ENCODE data around the gene XPO4. TPM values are rescaled to one million over a fixed set of nuclear protein-coding genes. Genes with fewer than 3 reads are reported as not detected.

XPO4 gene
- total RNA-seq, 1 donor from 2014 or later: 24.7 TPM

GRCh38 chr13:20788312-20788711, 114.2 kb downstream of the XPO4 start:
- TF ChIP-seq CTCF (IDR thresholded peaks at IDR 0.05; ENCODE audit: unreplicated experiment): no peak
- no peak for DNase-seq (ENCODE audit: low spot score in 2 of 2, unreplicated experiment in 2 of 2)
- Mint-ChIP-seq H3K27ac (no peak overlapping the region), H3K27me3 (ENCODE audit: low read depth) (no peaks in the 10 kb centered on the region), H3K36me3 (peaks cover 26% of the 10 kb centered on the region), H3K4me3 (no peak overlapping the region), H3K4me1 (no peaks in the 10 kb centered on the region), H3K9me3 (no peaks in the 10 kb centered on the region)

GRCh38 chr13:20787180-20787579, 115.4 kb downstream of the XPO4 start:
- peaks cover 25% of the 10 kb centered on the region for H3K36me3 Mint-ChIP-seq
- TF ChIP-seq CTCF (IDR thresholded peaks at IDR 0.05; ENCODE audit: unreplicated experiment): no peak
- DNase-seq (ENCODE audit: low spot score in 2 of 2, unreplicated experiment in 2 of 2): no peak
- no peaks in the 10 kb centered on the region for H3K27me3 Mint-ChIP-seq (ENCODE audit: low read depth)
- H3K4me1 Mint-ChIP-seq: no peaks in the 10 kb centered on the region
- no peaks in the 10 kb centered on the region for H3K9me3 Mint-ChIP-seq
- no peak overlapping the region for H3K27ac Mint-ChIP-seq
- no peak overlapping the region for H3K4me3 Mint-ChIP-seq

- no peak for TF ChIP-seq CTCF (IDR thresholded peaks at IDR 0.05; ENCODE audit: unreplicated experiment)
- Mint-ChIP-seq H3K4me1 (no peaks in the 10 kb centered on the region), H3K27me3 (ENCODE audit: low read depth) (no peaks in the 10 kb centered on the region), H3K9me3 (no peaks in the 10 kb centered on the region), H3K36me3 (peaks cover 14% of the 10 kb centered on the region), H3K4me3 (no peak overlapping the region), H3K27ac (no peak overlapping the region)
- DNase-seq (ENCODE audit: low spot score in 2 of 2, unreplicated experiment in 2 of 2): no peak
Observed at GRCh38 chr13:20782116-20782708, 120.3 kb downstream of the XPO4 start.

GRCh38 chr13:20780317-20780716, 122.2 kb downstream of the XPO4 start:
- Mint-ChIP-seq H3K9me3 (no peaks in the 10 kb centered on the region), H3K4me1 (no peaks in the 10 kb centered on the region), H3K27me3 (ENCODE audit: low read depth) (no peaks in the 10 kb centered on the region), H3K4me3 (no peak overlapping the region), H3K36me3 (peaks cover 12% of the 10 kb centered on the region), H3K27ac (no peak overlapping the region)
- no peak for TF ChIP-seq CTCF (IDR thresholded peaks at IDR 0.05; ENCODE audit: unreplicated experiment)
- DNase-seq (ENCODE audit: low spot score in 2 of 2, unreplicated experiment in 2 of 2): no peak

GRCh38 chr13:20779405-20779804, 123.1 kb downstream of the XPO4 start:
- no peak for TF ChIP-seq CTCF (IDR thresholded peaks at IDR 0.05; ENCODE audit: unreplicated experiment)
- no peaks in the 10 kb centered on the region for H3K4me1 Mint-ChIP-seq
- H3K36me3 Mint-ChIP-seq: peaks cover 12% of the 10 kb centered on the region
- H3K4me3 Mint-ChIP-seq: no peak overlapping the region
- no peak for DNase-seq (ENCODE audit: low spot score in 2 of 2, unreplicated experiment in 2 of 2)
- no peak overlapping the region for H3K27ac Mint-ChIP-seq
- H3K27me3 Mint-ChIP-seq (ENCODE audit: low read depth): no peaks in the 10 kb centered on the region
- no peaks in the 10 kb centered on the region for H3K9me3 Mint-ChIP-seq

GRCh38 chr13:20778311-20778710, 124.2 kb downstream of the XPO4 start:
- no peak overlapping the region for H3K27ac Mint-ChIP-seq
- no peak overlapping the region for H3K4me3 Mint-ChIP-seq
- DNase-seq (ENCODE audit: low spot score in 2 of 2, unreplicated experiment in 2 of 2): no peak

More at GRCh38 chr13:20778311-20778710, 124.2 kb downstream of the XPO4 start:
- no peaks in the 10 kb centered on the region for H3K27me3 Mint-ChIP-seq (ENCODE audit: low read depth)
- TF ChIP-seq CTCF (IDR thresholded peaks at IDR 0.05; ENCODE audit: unreplicated experiment): no peak
- H3K9me3 Mint-ChIP-seq: no peaks in the 10 kb centered on the region
- peaks cover 4% of the 10 kb centered on the region for H3K4me1 Mint-ChIP-seq
- peaks cover 1% of the 10 kb centered on the region for H3K36me3 Mint-ChIP-seq

Measured in mesothelial cell of epicardium (in vitro differentiated cells).